Occipital lobe (tissue), 2 donors: Measurements from ENCODE around the gene SLC25A41. TPM values are rescaled to one million over a fixed set of nuclear protein-coding genes. Genes with fewer than 3 reads are reported as not detected.
"Not testable (repeated sequence)": the region's sequence is repeated elsewhere in the genome, so short reads cannot be mapped to it uniquely, and the experiment has no call there.

Experiments used
- DNase-seq: peaks from one replicate; lab custom pipeline; 2025; lab: John Stamatoyannopoulos, UW
- total RNA-seq: library from RNA; depleted of rRNA; stranded (reverse); fragments of >200 nt; gene quantifications from one replicate; pipeline ENCODE4 v1.2.3, GENCODE V29; 2014

Gene SLC25A41
- total RNA-seq, 1 donor from 2014 or later: 1.6 TPM

GRCh38 chr19:6412061-6412446 is 21.5 kb downstream of the SLC25A41 start:
- DNase-seq: no peak

- no peak for DNase-seq
These were observed 24.2 kb downstream of the SLC25A41 start for GRCh38 chr19:6409346-6409745.

- no peak for DNase-seq
These were observed 27.2 kb downstream of the SLC25A41 start for GRCh38 chr19:6406401-6406800.

GRCh38 chr19:6402837-6403608 is 30.5 kb downstream of the SLC25A41 start:
- peak; percentile 69 for DNase-seq

GRCh38 chr19:6402058-6402457 is 31.5 kb downstream of the SLC25A41 start:
- DNase-seq: no peak

GRCh38 chr19:6400062-6400944 is 33.3 kb downstream of the SLC25A41 start:
- not testable (repeated sequence) for DNase-seq

GRCh38 chr19:6396305-6396704 is 37.3 kb downstream of the SLC25A41 start:
- DNase-seq: no peak

GRCh38 chr19:6394831-6395230 is 38.7 kb downstream of the SLC25A41 start:
- DNase-seq: no peak

GRCh38 chr19:6393983-6394412 is 39.6 kb downstream of the SLC25A41 start:
- no peak for DNase-seq

- DNase-seq: peak; percentile 87
These were observed 40.2 kb downstream of the SLC25A41 start, which contains the start of gene GTF2F1 for GRCh38 chr19:6393074-6393982. Gene GTF2F1, minus strand, starts transcription at chr19:6393164. Its CDS starts 169 bp downstream, at chr19:6392995.

- no peak for DNase-seq
These were observed 41.1 kb downstream of the SLC25A41 start for GRCh38 chr19:6392221-6393073.

GRCh38 chr19:6387372-6387771 is 46.2 kb downstream of the SLC25A41 start:
- DNase-seq: no peak

- DNase-seq: no peak
These were observed 49.2 kb downstream of the SLC25A41 start for GRCh38 chr19:6384381-6384780.

GRCh38 chr19:6383188-6383587 is 50.4 kb downstream of the SLC25A41 start:
- DNase-seq: no peak

GRCh38 chr19:6381030-6381750 is 52.4 kb downstream of the SLC25A41 start:
- no peak for DNase-seq

- no peak for DNase-seq
These were observed 53.8 kb downstream of the SLC25A41 start for GRCh38 chr19:6379744-6380143.

GRCh38 chr19:6378486-6378885 is 55.1 kb downstream of the SLC25A41 start:
- no peak for DNase-seq

GRCh38 chr19:6378041-6378440 is 55.5 kb downstream of the SLC25A41 start:
- DNase-seq: no peak

- no peak for DNase-seq
These were observed 56.9 kb downstream of the SLC25A41 start for GRCh38 chr19:6376512-6377190.
